GM11168 (cell line): ENCODE data around the gene FAM162A.
"Not testable (repeated sequence)": the region's sequence is repeated elsewhere in the genome, so short reads cannot be mapped to it uniquely, and the experiment has no call there.

Source experiments
- in situ Hi-C: fragments of 300-500 bp; cut with MboI; formaldehyde crosslinking; loops from one replicate; pipeline ENCODE4 v1.12.0; 2022; ENCODE audit warnings: low sequenced_read_pairs; ENCODE audit not compliant: unreplicated experiment

Gene FAM162A

GRCh38 chr3:122415104-122415744 lies 31.2 kb downstream of the FAM162A start:
- in situ Hi-C loops: no loop called here

- in situ Hi-C loops: no loop called here
Measured at GRCh38 chr3:122415762-122416654, 32.0 kb downstream of the FAM162A start, which contains the start of gene WDR5B. Gene WDR5B (minus strand): TSS chr3:122416062. CDS start chr3:122415528, 534 bp downstream.

GRCh38 chr3:122416966-122417365 lies 33.0 kb downstream of the FAM162A start:
- in situ Hi-C loops: no loop called here

- in situ Hi-C loops: no loop called here
Measured at GRCh38 chr3:122421101-122421500, 37.1 kb downstream of the FAM162A start.

- in situ Hi-C loops: no loop called here
Measured at GRCh38 chr3:122421836-122422235, 37.9 kb downstream of the FAM162A start.

- in situ Hi-C loops: no loop called here
Measured at GRCh38 chr3:122427857-122428471, 44.0 kb downstream of the FAM162A start.

- in situ Hi-C loops: no loop called here
Measured at GRCh38 chr3:122430371-122430770, 46.4 kb downstream of the FAM162A start.

- in situ Hi-C loops: no loop called here
Measured at GRCh38 chr3:122435950-122436349, 52.0 kb downstream of the FAM162A start.

- in situ Hi-C loops: no loop called here
Measured at GRCh38 chr3:122443090-122443489, 59.1 kb downstream of the FAM162A start.

GRCh38 chr3:122443762-122444490 lies 59.9 kb downstream of the FAM162A start:
- in situ Hi-C loops: not testable (repeated sequence)

GRCh38 chr3:122444491-122444887 lies 60.5 kb downstream of the FAM162A start:
- in situ Hi-C loops: not testable (repeated sequence)

GRCh38 chr3:122448218-122448617 lies 64.2 kb downstream of the FAM162A start:
- in situ Hi-C loops: not testable (repeated sequence)

- in situ Hi-C loops: no loop called here
Measured at GRCh38 chr3:122451371-122451770, 67.4 kb downstream of the FAM162A start.

GRCh38 chr3:122456074-122456473 lies 72.1 kb downstream of the FAM162A start:
- in situ Hi-C loops: no loop called here

GRCh38 chr3:122457706-122458105 lies 73.7 kb downstream of the FAM162A start:
- in situ Hi-C loops: no loop called here

GRCh38 chr3:122458992-122459391 lies 75.0 kb downstream of the FAM162A start:
- in situ Hi-C loops: no loop called here

GRCh38 chr3:122461806-122462205 lies 77.8 kb downstream of the FAM162A start:
- in situ Hi-C loops: no loop called here
